ENCODE data around the gene HIPK2.

HIPK2 gene

GRCh38 chr7:139647814-139648390 is 129.9 kb downstream of the HIPK2 start:
- TF ChIP-seq ZFX (IDR thresholded peaks at IDR 0.05), result no peak
- TF ChIP-seq, protein P1, sequence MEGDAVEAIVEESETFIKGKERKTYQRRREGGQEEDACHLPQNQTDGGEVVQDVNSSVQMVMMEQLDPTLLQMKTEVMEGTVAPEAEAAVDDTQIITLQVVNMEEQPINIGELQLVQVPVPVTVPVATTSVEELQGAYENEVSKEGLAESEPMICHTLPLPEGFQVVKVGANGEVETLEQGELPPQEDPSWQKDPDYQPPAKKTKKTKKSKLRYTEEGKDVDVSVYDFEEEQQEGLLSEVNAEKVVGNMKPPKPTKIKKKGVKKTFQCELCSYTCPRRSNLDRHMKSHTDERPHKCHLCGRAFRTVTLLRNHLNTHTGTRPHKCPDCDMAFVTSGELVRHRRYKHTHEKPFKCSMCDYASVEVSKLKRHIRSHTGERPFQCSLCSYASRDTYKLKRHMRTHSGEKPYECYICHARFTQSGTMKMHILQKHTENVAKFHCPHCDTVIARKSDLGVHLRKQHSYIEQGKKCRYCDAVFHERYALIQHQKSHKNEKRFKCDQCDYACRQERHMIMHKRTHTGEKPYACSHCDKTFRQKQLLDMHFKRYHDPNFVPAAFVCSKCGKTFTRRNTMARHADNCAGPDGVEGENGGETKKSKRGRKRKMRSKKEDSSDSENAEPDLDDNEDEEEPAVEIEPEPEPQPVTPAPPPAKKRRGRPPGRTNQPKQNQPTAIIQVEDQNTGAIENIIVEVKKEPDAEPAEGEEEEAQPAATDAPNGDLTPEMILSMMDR (conservative IDR thresholded peaks at IDR 0.05), result no peak
- no peak overlapping the region for H3K27ac ChIP-seq

DNA sequence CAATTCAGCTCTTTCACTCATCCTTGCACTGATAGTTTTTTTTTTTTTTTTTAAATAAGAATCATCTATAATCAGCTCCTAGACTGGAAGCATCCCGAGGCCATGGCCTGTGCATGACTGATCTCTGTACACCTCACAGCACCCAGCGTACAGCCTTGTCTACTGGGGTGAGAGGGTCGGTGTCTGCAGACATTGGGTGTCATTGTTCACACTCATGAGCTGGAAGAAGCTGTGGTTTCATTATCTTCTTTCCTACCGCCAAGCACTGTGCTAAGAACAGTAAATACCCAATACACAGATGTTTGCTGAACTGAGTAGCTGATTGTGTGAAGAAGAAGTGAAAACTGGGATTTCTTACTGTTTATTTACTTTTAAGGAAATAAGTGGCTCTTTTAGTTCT is 130.7 kb downstream of the HIPK2 start:
- no peak overlapping the region for H3K27ac ChIP-seq
- no peak for TF ChIP-seq ZFX (IDR thresholded peaks at IDR 0.05)
- TF ChIP-seq, protein P1 (conservative IDR thresholded peaks at IDR 0.05), result no peak

DNA sequence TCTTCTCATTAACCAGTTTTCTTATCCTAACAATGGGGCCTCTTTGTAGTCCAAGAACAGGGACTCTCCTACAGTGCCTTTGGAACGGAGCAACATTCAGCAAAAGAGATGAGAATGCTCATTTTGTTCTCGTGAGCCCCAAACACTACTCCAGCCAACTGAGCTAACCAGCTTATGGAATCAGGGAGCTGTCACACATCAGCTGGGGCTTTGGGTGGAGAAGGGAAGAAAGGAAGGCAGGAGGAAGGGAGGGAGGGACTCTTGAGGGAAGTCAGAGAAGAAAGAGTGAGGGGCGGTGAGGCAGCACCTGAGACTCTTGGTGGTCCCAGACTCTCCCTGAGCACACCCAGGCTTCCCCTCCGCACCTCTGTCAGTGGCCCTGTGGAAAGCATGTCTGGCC is 131.2 kb downstream of the HIPK2 start:
- H3K27ac ChIP-seq, result no peak overlapping the region
- TF ChIP-seq ZFX (IDR thresholded peaks at IDR 0.05), result no peak
- TF ChIP-seq, protein P1 (conservative IDR thresholded peaks at IDR 0.05), result no peak

DNA sequence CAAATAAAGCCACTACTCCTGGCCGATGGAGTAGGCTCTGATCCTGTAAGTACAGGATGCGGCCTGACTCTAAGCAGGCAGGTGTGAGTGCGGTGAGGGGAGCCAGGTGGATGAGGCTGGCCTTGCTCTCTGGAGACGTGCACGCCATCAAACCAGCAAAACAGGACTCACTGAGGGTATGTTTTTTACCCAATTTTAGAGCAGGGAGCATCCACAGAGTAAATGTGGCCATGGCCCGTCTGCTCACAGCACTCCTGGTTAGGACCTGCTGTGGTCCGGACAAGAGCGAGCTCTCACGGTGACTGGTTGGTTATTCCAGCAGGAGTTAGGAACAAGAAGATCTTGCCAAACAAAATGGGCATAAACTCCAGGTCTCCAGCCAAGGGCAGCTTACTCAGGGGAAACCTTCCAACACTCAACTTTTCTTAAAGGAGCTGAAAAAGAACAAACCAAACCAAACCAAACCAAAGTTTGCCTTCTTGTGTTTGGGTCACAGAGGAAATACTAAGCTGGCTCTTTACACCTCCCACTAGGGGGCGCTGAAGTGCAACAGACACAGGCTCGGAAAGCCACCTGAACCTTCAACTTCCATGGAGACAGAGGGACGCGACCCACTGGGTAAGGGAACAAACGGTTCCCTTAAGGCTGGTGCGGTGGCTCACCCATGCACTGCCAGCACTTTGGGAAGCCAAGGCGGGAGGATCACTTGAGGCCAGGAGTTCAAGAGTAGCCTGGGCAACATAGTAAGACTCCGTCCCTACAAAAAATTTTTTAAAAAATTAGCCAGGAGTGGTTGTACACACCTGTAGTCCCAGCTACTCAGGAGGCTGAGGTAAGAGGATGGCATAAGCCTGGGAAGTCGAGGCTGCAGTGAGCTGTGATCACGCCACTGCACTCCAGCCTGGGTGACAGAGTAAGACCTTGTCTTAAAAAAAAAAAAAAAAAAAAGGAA is 131.9 kb downstream of the HIPK2 start:
- TF ChIP-seq ZFX (IDR thresholded peaks at IDR 0.05), result no peak
- TF ChIP-seq, protein P1 (conservative IDR thresholded peaks at IDR 0.05), result peak; percentile 98
- H3K27ac ChIP-seq, result no peak overlapping the region

- H3K27ac ChIP-seq, result no peak overlapping the region
- TF ChIP-seq, protein P1 (conservative IDR thresholded peaks at IDR 0.05), result no peak
- no peak for TF ChIP-seq ZFX (IDR thresholded peaks at IDR 0.05)
These were observed 133.7 kb downstream of the HIPK2 start for GRCh38 chr7:139643951-139644585.

- H3K27ac ChIP-seq, result no peak overlapping the region
- TF ChIP-seq, protein P1 (conservative IDR thresholded peaks at IDR 0.05), result no peak
- TF ChIP-seq ZFX (IDR thresholded peaks at IDR 0.05), result no peak
These were observed 135.5 kb downstream of the HIPK2 start for GRCh38 chr7:139642283-139642682.
